Immature natural killer cell (primary cell): Measurements from ENCODE around the gene RABEP2. TPM values are rescaled to one million over a fixed set of nuclear protein-coding genes. Genes with fewer than 3 reads are reported as not detected.
A peak's percentile ranks its signal among the peaks of the same experiment; 100 is the strongest.
"Not testable (repeated sequence)": the region's sequence is repeated elsewhere in the genome, so short reads cannot be mapped to it uniquely, and the experiment has no call there.

ENCODE experiments used
- DNase-seq, 3 donors: peaks; one replicate each; pipeline ENCODE4 v3.0.0; 2022; ENCODE audit warnings: mixed read lengths in 1 of 3
- H3K27ac Mint-ChIP-seq, 6 donors: one replicate each; pipeline ENCODE4 v1.8.0; 2020; ENCODE audit warnings: mixed read lengths in 6 of 6, mild to moderate bottlenecking in 5 of 6, inconsistent platforms in 4 of 6, moderate library complexity in 3 of 6
- H3K27me3 Mint-ChIP-seq, 3 donors: one replicate each; pipeline ENCODE4 v1.8.0; 2020 to 2021; ENCODE audit warnings: low read depth in 3 of 3, mild to moderate bottlenecking in 3 of 3, mixed read lengths in 3 of 3, moderate library complexity in 3 of 3, inconsistent platforms in 1 of 3
- H3K36me3 Mint-ChIP-seq, 3 donors: one replicate each; pipeline ENCODE4 v1.8.0; 2020; ENCODE audit warnings: mixed read lengths in 3 of 3, inconsistent platforms in 2 of 3, mild to moderate bottlenecking in 2 of 3
- H3K4me1 Mint-ChIP-seq, 2 donors: one replicate each; pipeline ENCODE4 v1.8.0; 2020; ENCODE audit warnings: inconsistent platforms in 2 of 2, mild to moderate bottlenecking in 2 of 2, mixed read lengths in 2 of 2, moderate library complexity in 1 of 2
- H3K4me3 Mint-ChIP-seq, 5 donors: one replicate each; pipeline ENCODE4 v1.8.0; 2020; ENCODE audit warnings: mild to moderate bottlenecking in 5 of 5, mixed read lengths in 5 of 5, inconsistent platforms in 3 of 5, moderate library complexity in 3 of 5
- H3K9me3 Mint-ChIP-seq, 6 donors: one replicate each; pipeline ENCODE4 v1.8.0; 2020; ENCODE audit warnings: mild to moderate bottlenecking in 6 of 6, mixed read lengths in 6 of 6, inconsistent platforms in 4 of 6, moderate library complexity in 3 of 6
- polyA plus RNA-seq, 3 donors: library from polyadenylated mRNA; unstranded; fragments of 300-500 nt; fragmentation: Illumina TruSeq; gene quantifications; one replicate each; pipeline ENCODE4 v1.2.3, GENCODE V29; 2021

Gene RABEP2
- polyA plus RNA-seq, 3 donors from 2014 or later: 6.3 to 13.9 (median 9.6) TPM

GRCh38 chr16:28939825-28940224, 14.8 kb upstream of the RABEP2 start:
- H3K4me1 Mint-ChIP-seq: peaks cover 12 to 17% of the 10 kb centered on the region in 2 donors

DNA sequence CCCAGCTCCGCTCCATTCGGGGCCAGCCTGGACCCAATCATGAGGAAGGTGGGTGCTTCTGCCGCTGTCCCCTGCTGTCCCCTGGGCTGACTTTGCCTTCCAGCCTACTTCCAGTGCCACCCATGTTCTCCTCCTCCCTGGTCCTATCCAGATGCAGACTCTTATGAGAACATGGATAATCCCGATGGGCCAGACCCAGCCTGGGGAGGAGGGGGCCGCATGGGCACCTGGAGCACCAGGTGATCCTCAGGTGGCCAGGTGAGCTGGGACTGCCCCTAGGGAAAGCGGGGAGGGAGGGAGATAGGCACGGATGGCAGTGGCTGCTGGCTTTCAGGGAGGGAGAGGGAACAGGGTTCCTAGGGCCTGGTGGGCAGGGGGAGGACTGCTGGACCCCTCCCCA, 13.7 kb upstream of the RABEP2 start:
- Mint-ChIP-seq H3K4me3 (no peak overlapping the region), H3K27me3 (peaks cover 0 to 5% (median 2%) of the 10 kb centered on the region in 3 donors), H3K36me3 (no peaks in the 10 kb centered on the region), H3K9me3 (no peaks in the 10 kb centered on the region), H3K4me1 (peaks cover 18% of the 10 kb centered on the region in 2 donors), H3K27ac (no peak overlapping the region)
- DNase-seq: no peak

More at GRCh38 chr16:28939825-28940224, 14.8 kb upstream of the RABEP2 start:
- not testable (repeated sequence) for H3K4me3 Mint-ChIP-seq, H3K9me3 Mint-ChIP-seq, DNase-seq, H3K27me3 Mint-ChIP-seq, H3K27ac Mint-ChIP-seq, H3K36me3 Mint-ChIP-seq

GRCh38 chr16:28937222-28937876, 12.3 kb upstream of the RABEP2 start:
- Mint-ChIP-seq H3K4me1 (peaks cover 20 to 23% of the 10 kb centered on the region in 2 donors), H3K4me3 (no peak overlapping the region), H3K36me3 (no peaks in the 10 kb centered on the region), H3K9me3 (no peaks in the 10 kb centered on the region), H3K27ac (no peak overlapping the region), H3K27me3 (peaks cover 0 to 5% (median 3%) of the 10 kb centered on the region in 3 donors)
- DNase-seq: no peak

GRCh38 chr16:28936784-28937155, 11.7 kb upstream of the RABEP2 start:
- peak overlapping the region; percentile 75 to 85 (median 81) for H3K4me3 Mint-ChIP-seq
- peak overlapping the region in 5 of 6 donors; percentile 38 to 73 (median 50) for H3K27ac Mint-ChIP-seq
- DNase-seq: no peak
- H3K9me3 Mint-ChIP-seq: no peaks in the 10 kb centered on the region
- H3K36me3 Mint-ChIP-seq: no peaks in the 10 kb centered on the region
- H3K27me3 Mint-ChIP-seq: peaks cover 0 to 5% (median 3%) of the 10 kb centered on the region in 3 donors
- peaks cover 20 to 24% of the 10 kb centered on the region in 2 donors for H3K4me1 Mint-ChIP-seq

DNA sequence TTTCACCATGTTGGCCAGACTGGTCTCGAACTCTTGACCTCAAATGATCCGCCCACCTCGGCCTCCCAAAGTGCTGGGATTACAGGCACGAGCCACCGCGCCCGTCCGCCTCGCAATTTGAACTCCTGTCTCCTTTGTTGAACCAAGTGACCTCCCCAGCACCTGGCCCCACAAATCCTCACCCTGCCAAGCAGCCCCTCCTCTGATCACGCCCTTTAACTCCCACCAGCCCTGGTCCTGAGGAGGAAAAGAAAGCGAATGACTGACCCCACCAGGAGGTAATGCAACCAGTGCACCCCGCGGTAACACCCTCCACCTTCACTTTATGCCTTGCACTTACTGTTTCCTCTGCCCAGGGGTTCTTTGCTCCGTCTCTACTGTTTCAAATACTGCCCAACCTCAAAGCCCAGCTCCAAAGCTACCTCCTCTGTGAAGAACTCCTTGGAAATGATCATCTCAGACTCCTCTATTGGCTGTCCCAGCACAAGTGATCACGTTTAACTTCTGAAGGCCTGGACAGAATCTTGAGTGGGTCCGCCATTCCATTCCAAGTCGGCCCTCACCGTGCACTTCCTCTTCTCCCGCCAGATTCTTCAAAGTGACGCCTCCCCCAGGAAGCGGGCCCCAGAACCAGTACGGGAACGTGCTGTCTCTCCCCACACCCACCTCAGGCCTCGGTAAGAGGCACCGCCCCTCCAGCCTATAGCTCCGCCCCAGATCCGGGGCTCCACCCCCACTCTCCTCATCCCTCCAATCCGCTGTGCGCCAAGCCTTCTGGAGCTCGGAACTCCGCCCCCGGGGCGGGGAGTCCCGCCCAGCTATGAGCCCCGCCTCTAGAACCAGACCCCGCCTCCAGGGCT, 11.1 kb upstream of the RABEP2 start:
- H3K9me3 Mint-ChIP-seq: no peaks in the 10 kb centered on the region
- DNase-seq: peak; percentile 85 to 88 (median 87)
- H3K27me3 Mint-ChIP-seq: peaks cover 0 to 4% (median 3%) of the 10 kb centered on the region in 3 donors
- no peaks in the 10 kb centered on the region for H3K36me3 Mint-ChIP-seq
- peak overlapping the region; percentile 38 to 73 (median 60) for H3K27ac Mint-ChIP-seq
- H3K4me3 Mint-ChIP-seq: peak overlapping the region; percentile 75 to 85 (median 81)
- H3K4me1 Mint-ChIP-seq: peaks cover 20 to 30% of the 10 kb centered on the region in 2 donors

DNA sequence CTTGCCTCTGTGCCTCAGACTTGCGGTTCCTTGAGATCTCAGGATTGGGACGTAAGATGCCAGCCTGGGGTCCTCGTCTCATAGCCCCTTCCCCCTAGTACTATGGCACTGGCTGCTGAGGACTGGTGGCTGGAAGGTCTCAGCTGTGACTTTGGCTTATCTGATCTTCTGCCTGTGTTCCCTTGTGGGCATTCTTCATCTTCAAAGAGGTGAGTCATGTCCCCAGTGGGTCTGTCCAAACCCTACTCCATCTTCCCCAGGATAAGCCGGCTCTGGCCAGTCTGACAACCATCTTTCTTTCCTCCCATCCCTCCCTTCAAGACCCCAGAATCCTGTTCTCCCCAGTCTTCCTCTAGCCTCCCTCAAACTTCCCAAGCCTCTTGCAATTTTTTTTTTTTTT, 10.3 kb upstream of the RABEP2 start:
- Mint-ChIP-seq H3K27ac (peak overlapping the region in 2 of 6 donors; percentile 22 to 63), H3K9me3 (no peaks in the 10 kb centered on the region), H3K4me1 (peaks cover 28 to 38% of the 10 kb centered on the region in 2 donors), H3K27me3 (peaks cover 0 to 3% (median 3%) of the 10 kb centered on the region in 3 donors), H3K36me3 (no peaks in the 10 kb centered on the region), H3K4me3 (peak overlapping the region in 2 of 5 donors; percentile 34 to 69)
- DNase-seq: no peak

DNA sequence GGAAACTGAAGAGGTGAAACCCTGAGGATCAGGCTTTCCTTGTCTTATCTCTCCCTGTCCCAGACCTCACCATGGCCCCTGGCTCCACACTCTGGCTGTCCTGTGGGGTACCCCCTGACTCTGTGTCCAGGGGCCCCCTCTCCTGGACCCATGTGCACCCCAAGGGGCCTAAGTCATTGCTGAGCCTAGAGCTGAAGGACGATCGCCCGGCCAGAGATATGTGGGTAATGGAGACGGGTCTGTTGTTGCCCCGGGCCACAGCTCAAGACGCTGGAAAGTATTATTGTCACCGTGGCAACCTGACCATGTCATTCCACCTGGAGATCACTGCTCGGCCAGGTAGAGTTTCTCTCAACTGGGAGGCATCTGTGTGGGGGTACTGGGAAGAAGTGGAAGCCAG, 8.1 kb upstream of the RABEP2 start:
- no peak for DNase-seq
- Mint-ChIP-seq H3K27ac (no peak overlapping the region), H3K4me1 (peaks cover 31 to 43% of the 10 kb centered on the region in 2 donors), H3K9me3 (no peaks in the 10 kb centered on the region), H3K27me3 (peaks cover 0 to 3% (median 3%) of the 10 kb centered on the region in 3 donors), H3K36me3 (no peaks in the 10 kb centered on the region), H3K4me3 (no peak overlapping the region)

- Mint-ChIP-seq H3K4me1 (peaks cover 31 to 43% of the 10 kb centered on the region in 2 donors), H3K27me3 (peaks cover 0 to 3% (median 2%) of the 10 kb centered on the region in 3 donors), H3K4me3 (peak overlapping the region in 1 of 5 donors; percentile 33), H3K9me3 (no peaks in the 10 kb centered on the region), H3K36me3 (no peaks in the 10 kb centered on the region), H3K27ac (peak overlapping the region in 3 of 6 donors; percentile 67 to 68 (median 68))
- DNase-seq: no peak
Observed at GRCh38 chr16:28932339-28933141, 7.5 kb upstream of the RABEP2 start.

DNA sequence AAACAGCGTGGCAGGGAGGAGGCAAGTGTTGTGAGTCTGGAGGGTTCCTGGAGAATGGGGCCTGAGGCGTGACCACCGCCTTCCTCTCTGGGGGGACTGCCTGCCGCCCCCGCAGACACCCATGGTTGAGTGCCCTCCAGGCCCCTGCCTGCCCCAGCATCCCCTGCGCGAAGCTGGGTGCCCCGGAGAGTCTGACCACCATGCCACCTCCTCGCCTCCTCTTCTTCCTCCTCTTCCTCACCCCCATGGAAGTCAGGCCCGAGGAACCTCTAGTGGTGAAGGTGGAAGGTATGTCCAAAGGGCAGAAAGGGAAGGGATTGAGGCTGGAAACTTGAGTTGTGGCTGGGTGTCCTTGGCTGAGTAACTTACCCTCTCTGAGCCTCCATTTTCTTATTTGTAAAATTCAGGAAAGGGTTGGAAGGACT, 6.8 kb upstream of the RABEP2 start, which contains the start of gene CD19:
TSS of gene CD19 (plus strand) at position 171 of the 425 bp plus-strand sequence. CDS start at position 201, 30 bp downstream.
- Mint-ChIP-seq H3K36me3 (no peaks in the 10 kb centered on the region), H3K27ac (peak within 1 kb of the TSS; percentile 79 to 95 (median 90)), H3K4me3 (peak within 1 kb of the TSS; percentile 3 to 62 (median 49)), H3K4me1 (peaks cover 28 to 42% of the 10 kb centered on the region in 2 donors), H3K27me3 (peaks cover 0 to 3% (median 2%) of the 10 kb centered on the region in 3 donors), H3K9me3 (no peaks in the 10 kb centered on the region)
- no peak for DNase-seq

GRCh38 chr16:28930652-28931051, 5.6 kb upstream of the RABEP2 start:
- H3K4me3 Mint-ChIP-seq: peak overlapping the region; percentile 3 to 62 (median 49)
- H3K27me3 Mint-ChIP-seq: peaks cover 1 to 6% (median 2%) of the 10 kb centered on the region in 3 donors
- H3K9me3 Mint-ChIP-seq: no peaks in the 10 kb centered on the region
- H3K36me3 Mint-ChIP-seq: no peaks in the 10 kb centered on the region
- peak overlapping the region; percentile 79 to 95 (median 90) for H3K27ac Mint-ChIP-seq
- peak; percentile 10 to 31 (median 15) for DNase-seq
- peaks cover 26 to 38% of the 10 kb centered on the region in 2 donors for H3K4me1 Mint-ChIP-seq

GRCh38 chr16:28930203-28930602, 5.2 kb upstream of the RABEP2 start:
- no peak for DNase-seq
- Mint-ChIP-seq H3K4me3 (peak overlapping the region in 4 of 5 donors; percentile 37 to 55 (median 46)), H3K27ac (peak overlapping the region; percentile 82 to 95 (median 90)), H3K4me1 (peaks cover 25 to 40% of the 10 kb centered on the region in 2 donors), H3K36me3 (no peaks in the 10 kb centered on the region), H3K27me3 (peaks cover 5 to 9% (median 6%) of the 10 kb centered on the region in 3 donors), H3K9me3 (no peaks in the 10 kb centered on the region)

- no peak for DNase-seq
- peaks cover 0 to 5% (median 0%) of the 10 kb centered on the region in 3 donors for H3K36me3 Mint-ChIP-seq
- H3K9me3 Mint-ChIP-seq: no peaks in the 10 kb centered on the region
- H3K4me3 Mint-ChIP-seq: peak overlapping the region in 1 of 5 donors; percentile 15
- peaks cover 6 to 14% (median 13%) of the 10 kb centered on the region in 3 donors for H3K27me3 Mint-ChIP-seq
- peaks cover 33 to 47% of the 10 kb centered on the region in 2 donors for H3K4me1 Mint-ChIP-seq
- H3K27ac Mint-ChIP-seq: peak overlapping the region in 2 of 6 donors; percentile 64 to 76
Observed at GRCh38 chr16:28927815-28928214, 2.8 kb upstream of the RABEP2 start.

DNA sequence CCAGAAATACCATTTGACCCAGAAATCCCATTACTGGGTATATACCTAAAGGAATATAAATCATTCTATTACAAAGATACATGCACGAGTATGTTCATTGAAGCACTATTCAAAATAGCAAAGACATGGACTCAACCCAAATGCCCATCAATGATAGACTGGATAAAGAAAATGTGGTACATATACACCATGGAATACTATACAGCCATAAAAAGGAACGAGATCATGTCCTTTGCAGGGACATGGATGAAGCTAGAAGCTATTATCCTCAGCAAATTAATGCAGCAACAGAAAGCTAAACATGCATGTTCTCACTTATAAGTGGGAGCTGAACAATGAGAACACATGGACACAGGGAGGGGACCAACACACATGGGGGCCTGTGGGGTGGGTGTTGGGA, 1.2 kb upstream of the RABEP2 start:
- Mint-ChIP-seq H3K4me1 (peaks cover 32 to 38% of the 10 kb centered on the region in 2 donors), H3K4me3 (peak overlapping the region; percentile 96 to 99 (median 98)), H3K27ac (peak overlapping the region; percentile 95 to 99 (median 99)), H3K27me3 (peaks cover 6 to 14% (median 11%) of the 10 kb centered on the region in 3 donors)
- not testable (repeated sequence) for DNase-seq, H3K9me3 Mint-ChIP-seq, H3K36me3 Mint-ChIP-seq
